ENCODE measurements around the gene SUN5.

- no peak for TF ChIP-seq CTCF (IDR thresholded peaks at IDR 0.05; ENCODE audit: poor library complexity)
- no peak for TF ChIP-seq EZH2 (IDR thresholded peaks at IDR 0.05; ENCODE audit: borderline replicate concordance)
- no peak for TF ChIP-seq EZH2phosphoT487 (IDR thresholded peaks at IDR 0.05; ENCODE audit: low read depth, severe bottlenecking, unreplicated experiment)
Measured at GRCh38 chr20:33046412-33046811, 42.2 kb upstream of the SUN5 start.

All from hepatocyte (in vitro differentiated cells).